VCaP (cell line): ENCODE results near the gene MKLN1.

Experiments used
- H3K27ac ChIP-seq: fragments of 450-650 bp; 2 replicates; pipeline ENCODE4 v1.5.1; 2017
- CTCF ChIP-seq: fragments of 450-650 bp; conservative IDR thresholded peaks from 2 replicates; pipeline ENCODE4 v1.5.1; 2017; ENCODE audit warnings: mild to moderate bottlenecking, moderate library complexity

MKLN1 gene

GRCh38 chr7:131538071-131538812 lies 210.6 kb downstream of the MKLN1 start:
- no peak overlapping the region for H3K27ac ChIP-seq
- no peak for TF ChIP-seq CTCF

- no peak for TF ChIP-seq CTCF
- H3K27ac ChIP-seq: no peak overlapping the region
Observed at GRCh38 chr7:131538813-131539179, 211.1 kb downstream of the MKLN1 start.

GRCh38 chr7:131540491-131541162 lies 213.0 kb downstream of the MKLN1 start:
- 0 out of 2 replicates have a peak, but pooled peaks have one; percentile 10 for TF ChIP-seq CTCF

GRCh38 chr7:131543298-131543697 lies 215.6 kb downstream of the MKLN1 start:
- TF ChIP-seq CTCF: no peak

More at GRCh38 chr7:131540491-131541162, 213.0 kb downstream of the MKLN1 start:
- H3K27ac ChIP-seq: no peak overlapping the region

GRCh38 chr7:131544021-131544420 lies 216.3 kb downstream of the MKLN1 start:
- TF ChIP-seq CTCF: no peak
- no peak overlapping the region for H3K27ac ChIP-seq

More at GRCh38 chr7:131543298-131543697, 215.6 kb downstream of the MKLN1 start:
- H3K27ac ChIP-seq: no peak overlapping the region

GRCh38 chr7:131544449-131545301 lies 217.0 kb downstream of the MKLN1 start:
- TF ChIP-seq CTCF: peak; percentile 26; the same call in 1 of the 2 replicates
- H3K27ac ChIP-seq: no peak overlapping the region

GRCh38 chr7:131546126-131546525 lies 218.4 kb downstream of the MKLN1 start:
- H3K27ac ChIP-seq: no peak overlapping the region
- no peak for TF ChIP-seq CTCF
